Activated T-cell treated with anti-CD3 and anti-CD28 coated beads for 4 hours (primary cell): ENCODE results near the gene SDK2.
"Not testable (repeated sequence)": the region's sequence is repeated elsewhere in the genome, so short reads cannot be mapped to it uniquely, and the experiment has no call there.

ENCODE experiments used
- DNase-seq: peaks from one replicate; pipeline ENCODE4 v3.0.0-alpha.2; 2020

Gene SDK2

DNA sequence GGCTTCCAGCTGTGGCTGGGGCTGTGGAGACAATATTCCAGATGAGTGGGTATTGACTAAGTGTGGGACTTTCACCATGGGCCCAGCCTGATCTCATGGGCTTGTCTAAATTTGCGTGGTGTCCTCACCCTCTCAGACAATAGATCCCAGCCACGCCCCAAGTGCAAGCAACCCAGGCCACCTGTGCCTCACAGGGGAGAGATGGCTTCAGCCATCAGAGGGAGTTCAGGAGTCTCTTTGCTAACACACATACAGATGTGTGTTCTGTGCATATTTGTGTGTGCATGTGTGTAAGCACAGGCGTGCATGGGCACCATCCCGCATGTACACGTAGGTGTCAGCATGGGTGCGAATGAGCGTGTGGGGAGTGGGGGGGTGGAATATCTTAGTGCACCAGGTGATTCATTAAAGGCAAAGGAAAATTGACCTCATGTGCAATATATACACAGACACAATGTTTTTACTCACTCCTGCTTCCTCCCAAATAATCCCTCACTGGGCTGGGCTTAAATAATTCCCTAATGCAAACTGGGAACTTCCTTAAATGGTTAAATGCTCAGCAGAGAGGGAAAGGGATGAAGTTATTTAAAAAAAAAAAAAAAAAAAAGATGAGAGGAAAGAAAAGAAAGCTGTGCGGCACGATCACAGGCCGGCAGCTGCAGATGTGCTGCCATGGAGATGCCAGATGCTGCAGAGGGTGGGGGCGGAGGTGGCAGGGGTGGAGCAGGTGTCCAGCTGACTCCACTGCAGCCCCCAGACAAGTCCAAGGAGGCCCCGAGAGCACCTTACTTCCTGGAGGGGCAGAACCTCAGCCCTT, 308.4 kb downstream of the SDK2 start:
- DNase-seq, result no peak

DNA sequence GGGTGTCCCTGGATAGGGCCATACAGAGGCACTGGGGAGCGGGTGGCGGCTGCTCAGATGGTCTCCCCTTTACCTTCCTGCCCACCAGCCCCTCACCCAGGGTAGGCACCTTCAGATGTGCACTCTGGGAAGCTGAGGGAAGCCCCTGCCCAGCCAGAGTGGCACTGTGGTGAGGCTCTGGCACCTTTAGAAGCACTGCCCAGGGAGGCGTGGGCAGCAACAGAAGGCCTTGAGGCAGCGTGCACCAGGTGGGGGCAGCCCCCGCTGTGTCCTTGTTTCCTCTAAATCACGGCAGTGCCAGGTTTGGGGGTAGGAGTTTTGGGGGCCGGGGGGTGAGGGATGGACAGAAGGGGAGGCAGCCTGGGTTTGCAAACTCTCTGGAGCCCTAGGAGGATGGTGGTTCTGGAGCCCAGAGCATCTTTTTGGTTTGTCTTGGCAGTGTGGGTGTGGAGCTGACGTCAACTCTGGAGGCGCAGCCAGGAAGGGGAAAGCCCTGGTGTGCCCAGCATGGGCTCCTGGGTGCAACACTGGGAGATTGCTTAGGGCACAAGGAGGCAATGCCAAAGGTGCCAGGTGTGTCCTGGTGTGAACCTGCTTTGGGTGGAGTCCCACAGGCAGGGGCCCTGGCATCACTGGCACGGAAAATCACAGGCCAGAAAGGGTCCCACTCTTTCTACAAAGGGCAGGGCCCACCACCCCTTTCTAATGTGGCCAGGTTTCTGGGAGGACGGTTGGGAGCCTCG, 309.3 kb downstream of the SDK2 start:
- DNase-seq, result no peak

DNA sequence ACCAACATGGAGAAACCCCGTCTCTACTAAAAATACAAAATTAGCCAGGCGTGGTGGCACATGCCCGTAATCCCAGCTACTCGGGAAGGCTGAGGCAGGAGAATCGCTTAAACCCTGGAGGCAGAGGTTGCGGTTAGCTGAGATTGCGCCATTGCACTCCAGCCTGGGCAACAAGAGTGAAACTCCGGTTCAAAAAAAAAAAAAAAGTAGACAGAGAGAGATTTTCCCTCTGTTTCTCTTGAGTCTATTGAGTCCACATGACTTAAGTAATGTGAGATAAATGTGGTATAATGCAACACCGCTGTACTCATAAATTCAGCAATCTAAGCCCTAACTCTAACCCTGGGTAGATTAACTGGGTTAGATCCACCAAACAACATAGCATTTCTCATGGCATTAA, 310.8 kb downstream of the SDK2 start:
- not testable (repeated sequence) for DNase-seq

DNA sequence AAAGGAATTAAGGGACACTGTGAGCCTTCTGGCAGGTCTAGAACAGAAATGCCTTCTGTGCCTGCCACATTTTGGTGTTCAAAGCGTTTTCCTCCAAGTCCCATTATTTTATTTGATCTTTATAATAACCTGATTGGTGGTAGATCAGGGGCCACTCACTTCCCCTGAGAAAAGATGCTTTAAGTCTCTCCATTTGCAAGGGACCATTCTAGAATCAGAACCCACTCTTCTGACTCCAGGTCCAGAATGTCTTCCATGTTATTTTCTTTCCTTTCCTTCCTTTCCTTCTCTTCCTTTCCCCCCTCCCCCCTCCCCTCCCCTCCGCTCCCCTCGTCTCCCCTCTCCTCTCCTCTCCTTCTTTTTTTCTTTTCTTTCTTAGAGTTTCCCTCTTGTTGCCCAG, 313.2 kb downstream of the SDK2 start:
- no peak for DNase-seq

DNA sequence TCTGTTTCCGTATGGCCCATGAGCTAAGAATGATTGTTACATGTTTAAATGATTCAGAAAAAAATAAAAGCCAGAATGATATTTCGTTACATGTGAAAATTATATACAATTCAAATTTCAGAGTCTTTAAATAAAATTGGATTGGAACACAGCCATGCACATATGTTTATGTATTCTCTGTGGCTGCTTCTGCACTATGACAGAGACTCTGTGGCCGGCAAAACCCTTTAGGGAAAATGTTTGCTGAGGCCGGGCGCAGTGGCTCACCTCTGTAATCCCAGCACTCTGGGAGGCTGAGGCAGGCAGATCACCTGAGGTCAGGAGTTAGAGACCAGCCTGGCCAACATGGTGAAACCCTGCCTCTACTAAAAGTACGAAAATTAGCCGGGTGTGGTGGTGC, 316.6 kb downstream of the SDK2 start:
- DNase-seq, result no peak

DNA sequence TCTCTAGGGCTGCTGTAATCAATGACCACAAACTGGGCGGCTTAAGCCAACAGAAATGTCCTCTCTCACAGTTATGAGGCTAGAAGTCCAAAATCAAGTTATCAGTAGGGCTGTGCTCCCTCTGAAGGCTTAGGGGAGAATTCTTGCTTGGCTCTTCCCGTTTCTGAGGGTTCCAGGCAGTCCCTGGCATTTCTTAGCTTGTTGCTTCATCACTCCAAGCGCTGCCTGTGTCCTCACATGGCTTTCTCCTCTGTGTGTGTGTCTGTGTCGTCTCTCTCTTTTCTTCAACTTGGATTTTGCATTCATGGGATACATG, 318.8 kb downstream of the SDK2 start:
- no peak for DNase-seq

DNA sequence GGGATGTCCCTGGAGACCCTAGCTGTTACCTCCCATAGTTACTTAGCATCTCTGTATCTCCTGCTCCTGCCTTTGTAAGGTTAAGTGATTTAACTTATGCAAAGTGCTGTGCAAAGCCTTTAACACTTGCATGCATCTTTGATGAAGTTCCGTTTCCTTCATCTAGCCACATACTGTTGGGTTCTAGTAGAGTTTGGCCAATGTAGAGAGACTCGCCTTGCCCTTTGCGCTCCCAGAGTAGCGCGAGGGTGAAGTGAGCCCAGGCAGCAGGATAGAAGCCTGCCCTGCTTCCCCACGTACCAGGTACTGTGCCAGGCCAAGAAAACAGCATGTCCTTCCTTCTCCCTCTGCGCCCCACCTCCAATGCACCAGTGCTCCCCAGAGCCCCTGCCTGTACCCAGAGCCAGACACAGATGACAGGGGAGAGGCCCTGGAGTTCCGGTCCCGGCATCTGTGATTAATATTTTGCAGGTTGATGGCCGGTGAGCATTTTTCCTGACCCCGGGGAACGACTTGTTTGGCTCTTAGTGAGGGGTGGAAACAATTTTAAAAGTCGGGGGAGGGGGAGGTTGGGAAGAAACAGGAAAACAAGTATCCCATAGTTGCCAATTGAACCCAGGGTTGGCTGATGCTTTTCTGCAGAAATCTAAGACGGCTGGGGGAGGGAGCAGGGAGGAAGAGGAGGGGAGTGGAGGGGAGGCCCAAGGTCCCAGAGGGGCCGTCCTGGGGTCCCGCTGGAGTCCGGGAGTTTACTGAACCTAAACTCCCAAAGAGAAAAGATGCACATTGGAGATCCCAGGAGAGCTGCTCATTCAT, 319.3 kb downstream of the SDK2 start:
- no peak for DNase-seq

DNA sequence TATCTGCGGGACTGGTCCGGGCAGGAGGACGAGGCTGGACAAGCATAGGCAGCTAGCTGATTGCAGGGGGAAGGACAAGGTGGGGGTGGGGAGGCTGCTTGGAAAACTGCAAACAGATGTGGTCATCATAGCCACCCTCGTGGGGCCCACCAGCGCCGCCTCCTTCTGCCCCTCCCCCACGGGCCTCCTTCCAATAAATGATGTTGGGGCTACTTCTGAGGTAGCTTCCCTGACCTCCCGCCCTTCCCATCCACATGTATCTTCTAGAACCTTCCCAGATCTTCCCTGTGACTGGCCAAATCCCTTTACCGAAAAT, 320.1 kb downstream of the SDK2 start:
- no peak for DNase-seq

DNA sequence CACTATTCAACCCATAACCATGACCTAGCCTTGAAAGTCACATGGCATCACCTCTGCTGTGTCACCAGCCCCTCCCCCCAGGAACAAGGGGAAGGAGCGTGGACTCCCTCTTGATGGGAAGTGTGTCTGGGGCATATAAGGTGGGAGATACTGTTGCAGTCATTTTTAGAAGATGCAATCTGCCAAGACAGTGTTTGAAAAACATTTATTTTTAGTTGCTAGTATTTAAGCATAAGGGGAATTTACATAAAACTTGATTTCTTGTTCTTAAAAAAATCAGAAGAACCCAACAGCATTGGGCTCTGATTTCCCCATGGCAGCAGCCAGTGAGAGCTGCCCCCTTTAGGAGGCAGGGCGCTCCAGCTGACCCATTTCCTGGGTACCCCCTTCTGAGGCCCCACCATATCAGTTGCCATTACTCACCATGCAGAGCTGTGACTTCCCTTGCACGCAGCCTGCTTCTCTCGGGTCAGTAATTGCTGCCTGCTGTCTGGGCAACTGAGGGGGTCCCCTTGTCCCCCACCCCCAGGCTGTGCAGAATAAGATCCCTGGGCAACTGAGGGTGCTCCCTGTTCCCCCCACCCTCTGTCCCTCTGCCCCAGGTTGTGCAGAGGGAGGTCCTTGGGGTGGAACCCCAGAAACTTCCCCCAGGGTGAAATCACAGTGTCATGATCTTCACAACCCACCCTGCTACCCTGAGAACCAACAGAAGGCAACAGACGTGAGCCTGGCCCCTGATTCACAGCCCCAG, 320.7 kb downstream of the SDK2 start:
- DNase-seq, result no peak

DNA sequence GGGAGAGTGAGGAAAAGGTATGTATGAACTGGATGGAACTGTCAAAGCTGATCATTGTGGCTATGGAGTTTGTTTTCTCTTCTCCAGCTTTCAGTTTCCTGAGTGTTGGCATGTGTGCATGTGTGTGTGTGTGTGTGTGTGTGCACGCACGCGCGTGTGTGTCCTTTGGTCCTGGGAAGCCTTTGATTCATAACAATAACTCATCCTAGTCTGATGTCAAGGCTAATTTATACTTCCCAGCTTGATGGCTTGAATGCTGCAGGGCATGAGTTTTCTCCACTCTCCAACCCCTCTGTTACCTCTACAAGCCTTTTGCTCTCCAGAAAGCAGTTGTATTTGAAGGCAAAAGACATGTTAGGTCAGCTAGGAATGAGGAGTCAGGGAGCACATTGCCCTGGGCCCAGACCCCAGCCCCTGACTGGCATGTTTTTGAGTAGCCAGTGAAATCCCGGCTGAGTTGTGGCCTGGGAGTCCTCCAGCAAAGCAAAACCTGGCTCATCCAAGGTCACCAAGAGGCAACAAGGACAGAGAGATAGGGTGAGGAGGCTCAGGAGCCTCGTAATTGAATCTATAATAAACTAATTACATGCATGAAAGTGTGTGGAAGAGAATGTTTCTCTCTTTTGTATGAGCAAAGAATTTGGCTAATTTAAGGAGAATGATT, 323.5 kb downstream of the SDK2 start:
- no peak for DNase-seq

DNA sequence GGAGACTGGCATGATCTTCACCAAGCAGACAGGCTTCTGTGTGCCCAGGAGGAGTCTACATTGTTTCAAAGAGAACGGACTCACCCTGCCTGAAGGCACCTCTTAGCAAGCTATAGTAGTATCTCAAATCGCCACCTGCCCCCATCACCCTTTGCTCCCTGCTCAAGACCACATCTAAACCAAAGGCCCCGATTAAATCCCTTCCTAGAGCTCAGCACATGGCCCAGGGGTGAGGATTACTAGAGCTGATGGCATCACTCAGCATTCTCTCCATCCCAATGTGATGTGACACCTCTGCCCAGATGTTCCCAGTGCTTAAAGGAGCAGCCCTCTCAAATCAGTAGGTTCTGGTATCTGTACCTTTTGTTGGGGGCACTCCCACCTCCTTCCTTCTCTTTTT, 324.5 kb downstream of the SDK2 start:
- DNase-seq, result no peak

DNA sequence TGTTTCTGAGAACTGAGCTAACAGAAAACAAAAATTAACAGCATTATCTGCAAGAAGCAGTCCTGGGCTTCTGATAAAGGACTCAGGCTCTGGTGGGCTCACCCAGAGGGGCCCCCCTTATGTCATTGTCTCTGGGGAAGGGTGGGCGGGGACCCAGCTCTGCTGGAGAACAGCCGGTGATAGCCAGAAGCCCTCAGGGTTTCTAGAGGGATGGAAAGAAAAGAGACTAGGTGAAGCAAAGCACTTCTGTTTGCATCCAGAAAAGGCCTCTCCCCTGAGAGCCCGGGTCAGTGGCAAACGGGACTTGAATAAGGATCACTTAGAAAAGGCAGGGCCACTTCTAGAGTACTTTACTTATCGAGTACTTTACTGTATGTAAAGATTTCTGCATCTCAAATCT, 325.4 kb downstream of the SDK2 start:
- no peak for DNase-seq

DNA sequence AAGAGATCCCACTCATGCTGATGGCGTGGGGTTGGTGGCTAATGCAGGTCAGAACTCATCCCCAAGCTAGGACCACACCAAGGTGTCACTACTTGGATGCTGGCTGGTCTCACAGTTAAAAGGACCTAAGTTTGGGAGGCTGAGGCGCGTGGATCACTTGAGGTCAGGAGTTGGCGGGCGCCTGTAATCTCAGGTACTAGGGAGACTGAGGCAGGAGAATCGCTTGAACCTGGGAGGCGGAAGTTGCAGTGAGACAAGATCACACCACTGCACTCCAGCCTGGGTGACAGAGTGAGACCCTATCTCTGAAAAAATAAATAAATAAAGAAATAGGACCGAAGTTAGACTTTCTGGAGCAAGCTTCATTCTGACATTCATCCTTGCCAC, 325.8 kb downstream of the SDK2 start:
- no peak for DNase-seq

DNA sequence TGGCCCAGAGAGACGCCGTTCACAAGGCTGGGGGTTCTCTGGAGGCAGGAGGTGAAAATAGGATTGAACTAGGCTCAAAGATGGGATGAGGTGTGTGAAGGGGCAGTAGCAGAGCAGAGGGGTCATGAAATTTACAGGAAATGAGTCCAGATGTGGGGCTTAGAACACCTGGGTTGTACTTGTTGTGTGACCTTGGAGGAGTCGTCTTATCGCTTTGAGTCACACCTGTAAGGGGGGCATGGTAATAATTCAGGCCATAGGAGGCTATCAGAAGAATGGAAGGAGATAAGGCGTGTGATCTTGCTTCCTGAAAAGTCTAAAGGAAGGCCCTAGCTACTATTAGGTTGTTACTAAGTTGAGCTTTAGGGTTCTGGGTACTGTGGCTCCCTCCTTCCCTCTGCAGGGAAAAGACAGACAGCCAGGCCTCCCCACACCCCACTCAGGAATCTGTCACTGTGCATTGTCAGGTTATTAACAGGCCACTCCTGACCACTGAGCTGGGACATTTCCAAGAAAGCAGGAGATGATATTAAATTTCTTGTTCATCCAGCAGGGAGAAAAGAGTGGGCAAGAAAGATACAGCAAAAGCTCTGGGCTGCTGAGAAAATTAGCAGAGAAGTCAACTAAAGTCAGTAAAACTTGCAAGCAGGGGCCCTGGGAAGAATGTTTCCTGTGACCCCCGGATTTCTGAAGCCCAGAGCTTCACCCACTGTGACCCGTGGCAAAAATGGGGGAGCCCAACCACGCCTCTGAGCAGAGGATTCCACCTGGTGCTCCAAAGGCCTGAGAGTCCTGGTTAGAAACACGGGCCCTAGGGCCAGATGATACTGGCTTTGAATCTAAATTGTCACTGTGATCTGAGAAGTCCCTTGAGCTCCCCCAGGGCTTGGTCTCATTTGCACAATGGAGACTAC, 326.5 kb downstream of the SDK2 start:
- DNase-seq, result no peak

DNA sequence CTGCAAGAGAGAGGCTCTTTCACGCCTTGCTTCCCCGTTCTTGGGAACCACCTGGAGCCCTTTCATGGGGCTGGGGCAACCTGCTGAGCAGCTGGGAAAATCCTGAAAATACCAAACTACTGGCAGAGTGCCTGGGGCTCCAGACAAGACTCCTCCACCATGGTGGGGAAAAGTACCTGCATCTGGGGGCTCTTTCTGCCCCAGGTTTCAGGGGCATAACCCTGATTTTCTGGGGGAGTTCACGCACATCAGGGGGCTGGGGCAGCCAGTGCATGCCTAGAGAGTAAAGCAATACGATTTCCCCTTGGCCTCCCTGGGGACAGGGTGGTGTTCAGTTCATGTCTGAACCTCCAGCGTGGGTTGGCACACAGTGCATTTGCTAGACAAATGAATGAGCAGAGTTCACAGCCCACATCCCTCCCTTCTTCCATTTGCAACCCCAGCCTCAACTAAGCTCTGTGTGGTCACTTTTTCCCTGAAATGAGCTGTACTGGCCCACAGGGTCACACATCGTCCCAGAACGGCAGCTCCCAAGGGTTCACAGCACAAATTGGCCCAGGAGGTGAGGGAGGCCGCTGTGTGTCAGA, 327.2 kb downstream of the SDK2 start:
- DNase-seq, result no peak

DNA sequence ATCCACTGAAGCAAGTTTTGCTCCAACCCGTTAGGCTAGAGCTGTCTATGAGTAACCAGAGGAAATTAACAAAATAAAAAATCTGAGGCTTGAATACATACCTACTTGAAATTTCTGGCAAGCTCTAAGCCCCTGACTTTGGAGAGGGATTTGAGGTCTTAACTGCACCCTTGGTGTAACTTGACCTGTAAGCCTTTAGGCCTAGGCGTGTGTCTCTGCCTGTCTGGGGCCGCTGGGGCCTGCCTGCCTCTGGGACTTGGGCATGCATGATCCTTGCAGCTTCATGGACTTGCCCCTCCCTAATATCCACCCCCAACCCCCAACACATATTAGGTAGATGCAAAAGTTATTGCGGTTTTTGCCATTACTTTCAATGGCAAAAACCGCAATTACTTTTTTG, 328.8 kb downstream of the SDK2 start:
- DNase-seq, result no peak

DNA sequence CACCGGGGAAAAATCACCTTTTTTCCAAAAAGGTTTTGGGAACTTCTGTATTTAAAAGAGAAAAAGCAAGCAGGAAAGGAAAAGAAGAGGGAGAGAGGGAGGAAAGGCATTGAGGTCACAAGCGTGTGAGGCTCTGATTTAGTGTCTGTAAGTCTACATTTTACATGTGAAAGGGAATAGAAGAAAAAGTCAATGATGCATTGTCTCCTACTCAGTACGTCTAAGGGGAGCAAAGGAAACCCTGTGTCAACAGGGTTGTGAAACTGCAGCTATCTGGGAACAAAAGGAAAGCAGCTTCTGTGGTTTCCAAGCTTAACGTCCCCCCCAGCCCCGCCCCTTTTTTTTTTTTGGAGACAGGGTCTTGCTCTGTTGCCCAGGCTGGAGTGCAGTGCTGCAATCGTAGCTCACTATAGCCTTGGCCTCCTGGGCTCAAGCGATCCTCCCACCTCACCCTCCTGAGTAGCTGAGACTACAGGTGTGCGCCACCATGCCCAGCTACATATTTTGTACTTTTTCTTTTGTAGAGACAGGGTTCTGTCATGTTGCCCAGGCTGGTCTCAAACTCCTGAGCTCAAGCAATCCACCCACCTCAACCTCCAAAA, 330.6 kb downstream of the SDK2 start:
- DNase-seq, result no peak

DNA sequence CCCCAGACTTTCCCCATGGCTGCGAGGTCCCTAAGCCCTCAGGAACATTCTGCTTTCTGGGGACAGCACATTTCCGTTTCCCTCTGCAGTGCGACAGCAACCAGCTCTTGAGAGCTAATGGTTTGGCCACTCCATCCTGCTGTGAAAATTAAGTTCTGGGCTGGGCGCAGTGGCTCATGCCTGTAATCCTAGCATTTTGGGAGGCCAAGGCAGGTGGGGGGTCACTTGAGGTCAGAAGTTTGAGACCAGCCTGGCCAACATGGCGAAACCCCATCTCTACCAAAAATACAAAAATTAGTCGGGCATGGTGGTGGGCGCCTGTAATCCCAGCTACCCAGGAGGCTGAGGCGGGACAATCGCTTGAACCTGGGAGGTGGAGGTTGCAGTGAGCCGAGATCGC, 331.4 kb downstream of the SDK2 start:
- not testable (repeated sequence) for DNase-seq

DNA sequence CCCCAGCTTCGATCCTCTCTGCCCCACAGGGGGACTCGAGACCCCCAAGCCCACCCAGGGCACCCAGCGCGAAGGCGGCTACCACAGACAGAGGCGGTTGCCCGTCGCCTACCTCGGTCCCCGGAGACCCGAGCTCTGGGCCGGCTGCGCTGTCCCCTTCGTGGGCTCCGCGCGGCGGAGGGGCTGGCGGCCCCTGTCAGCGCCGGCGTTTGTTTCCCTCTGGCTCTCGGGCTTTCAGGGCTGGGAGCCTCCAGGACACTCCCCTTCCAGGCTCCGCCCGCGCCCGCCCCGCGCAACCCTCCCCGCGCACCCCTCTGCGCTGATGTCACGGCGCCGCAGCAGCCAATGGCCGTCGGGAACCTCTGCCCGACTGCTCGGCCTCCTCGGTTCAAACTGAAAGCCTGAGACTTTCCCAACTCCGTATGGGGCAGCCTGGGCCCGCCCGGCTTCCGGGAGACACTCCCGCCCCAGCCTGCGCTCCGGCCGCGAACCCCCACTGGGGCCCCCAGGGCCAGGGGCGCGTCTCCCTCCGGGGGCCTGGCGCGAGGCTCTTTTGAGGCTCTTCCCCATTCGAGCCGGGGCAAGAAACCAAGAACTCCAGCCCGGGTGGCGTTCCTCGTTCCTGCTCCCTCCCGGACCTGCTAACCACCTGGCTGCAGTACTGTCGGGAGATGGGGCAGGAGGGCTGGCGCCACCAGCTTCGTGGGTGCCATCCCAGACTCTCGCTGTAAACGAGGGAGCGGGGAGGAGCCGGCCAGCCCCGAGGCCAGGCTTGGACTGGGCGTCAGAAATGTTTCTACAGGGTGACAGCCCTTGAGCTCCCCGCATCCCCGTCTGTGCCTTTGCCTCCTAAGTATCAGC, 332.2 kb downstream of the SDK2 start, which contains the start of gene CDC42EP4:
Gene CDC42EP4, minus strand, starts transcription at position 221 of the 861 bp plus-strand sequence. CDS start 25,501 bp downstream, outside the sequence.
- peak; percentile 79 for DNase-seq

DNA sequence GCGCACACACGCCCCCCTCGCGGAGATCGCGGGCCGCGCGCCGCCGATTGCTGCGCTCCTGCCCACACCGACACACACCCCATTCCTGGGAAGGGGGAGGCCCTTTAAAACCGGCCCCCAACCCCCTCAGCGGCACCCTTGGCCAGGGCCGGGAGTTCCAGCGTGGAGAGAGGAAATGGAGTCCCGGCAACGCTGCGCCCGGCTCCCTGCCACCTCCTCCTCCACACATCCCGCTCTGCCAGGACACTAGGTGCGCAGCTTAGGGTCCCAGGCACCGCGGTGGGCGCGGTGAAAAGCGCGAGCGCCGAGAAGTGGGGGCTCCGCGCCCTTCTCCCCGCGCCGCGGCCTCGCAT, 332.8 kb downstream of the SDK2 start:
- DNase-seq, result no peak
